Cardiac septum (tissue), 1 donor: ENCODE measurements around the gene DACT2. TPM values are rescaled to one million over a fixed set of nuclear protein-coding genes. Genes with fewer than 3 reads are reported as not detected.

Experiments used
- DNase-seq: peaks from one replicate; pipeline ENCODE4 v3.0.0-alpha.2; 2020; ENCODE audit warnings: low spot score
- intact Hi-C: fragments of 100-400 bp; cut with DNase I; formaldehyde crosslinking; loops from one replicate; pipeline ENCODE4 v1.14.0; 2022
- total RNA-seq: library from RNA; stranded (reverse); fragmentation: NEBNext Ultra II Directional; extraction: Animal tissue kit (Norgen Biotek cat#: 25700); gene quantifications from one replicate; pipeline ENCODE4 v1.2.1, GENCODE V29; 2021
- donor health status: DM: no; HTN: no; CAD: no.

Gene DACT2
- total RNA-seq, 1 donor from 2014 or later, result 0.48 TPM

DNA sequence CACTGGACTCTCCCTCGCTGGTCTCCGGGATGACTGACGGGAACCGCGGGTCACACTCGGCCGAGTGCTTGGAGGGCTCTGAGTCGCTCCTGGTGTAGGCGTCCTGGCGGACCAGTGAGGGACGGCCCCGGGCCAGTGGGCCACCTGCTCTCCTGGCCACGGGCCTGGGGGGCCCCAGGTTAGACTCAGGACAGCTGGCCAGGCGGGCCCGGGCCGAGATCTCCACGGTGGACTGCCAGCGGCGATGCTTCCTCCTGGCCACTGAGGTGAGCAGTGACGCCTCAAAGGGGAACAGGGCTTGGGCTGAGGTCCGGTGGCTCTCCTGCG, 11.9 kb downstream of the DACT2 start:
- intact Hi-C loops, result no loop called here
- no peak for DNase-seq

GRCh38 chr6:168307015-168307694, 12.4 kb downstream of the DACT2 start:
- intact Hi-C loops, result no loop called here
- DNase-seq, result no peak

- DNase-seq, result no peak
- intact Hi-C loops, result no loop called here
These were observed 13.7 kb downstream of the DACT2 start for GRCh38 chr6:168305863-168306262.

GRCh38 chr6:168305096-168305749, 14.4 kb downstream of the DACT2 start:
- intact Hi-C loops, result no loop called here

DNA sequence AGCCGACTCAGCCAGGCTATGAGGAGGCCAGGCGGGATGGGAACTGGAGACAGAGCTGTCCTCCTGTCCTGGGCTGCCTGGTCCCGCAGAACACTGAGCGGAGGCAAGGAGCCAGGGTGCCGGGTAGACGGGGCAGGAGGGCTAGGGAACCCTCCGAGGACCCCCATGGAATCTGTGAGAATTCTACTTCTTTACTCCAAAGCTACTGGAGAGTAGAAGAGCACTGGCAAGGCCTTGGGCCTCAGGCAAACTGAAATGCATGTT, 14.9 kb downstream of the DACT2 start:
- no peak for DNase-seq
- intact Hi-C loops, result no loop called here

More at GRCh38 chr6:168305096-168305749, 14.4 kb downstream of the DACT2 start:
- no peak for DNase-seq

DNA sequence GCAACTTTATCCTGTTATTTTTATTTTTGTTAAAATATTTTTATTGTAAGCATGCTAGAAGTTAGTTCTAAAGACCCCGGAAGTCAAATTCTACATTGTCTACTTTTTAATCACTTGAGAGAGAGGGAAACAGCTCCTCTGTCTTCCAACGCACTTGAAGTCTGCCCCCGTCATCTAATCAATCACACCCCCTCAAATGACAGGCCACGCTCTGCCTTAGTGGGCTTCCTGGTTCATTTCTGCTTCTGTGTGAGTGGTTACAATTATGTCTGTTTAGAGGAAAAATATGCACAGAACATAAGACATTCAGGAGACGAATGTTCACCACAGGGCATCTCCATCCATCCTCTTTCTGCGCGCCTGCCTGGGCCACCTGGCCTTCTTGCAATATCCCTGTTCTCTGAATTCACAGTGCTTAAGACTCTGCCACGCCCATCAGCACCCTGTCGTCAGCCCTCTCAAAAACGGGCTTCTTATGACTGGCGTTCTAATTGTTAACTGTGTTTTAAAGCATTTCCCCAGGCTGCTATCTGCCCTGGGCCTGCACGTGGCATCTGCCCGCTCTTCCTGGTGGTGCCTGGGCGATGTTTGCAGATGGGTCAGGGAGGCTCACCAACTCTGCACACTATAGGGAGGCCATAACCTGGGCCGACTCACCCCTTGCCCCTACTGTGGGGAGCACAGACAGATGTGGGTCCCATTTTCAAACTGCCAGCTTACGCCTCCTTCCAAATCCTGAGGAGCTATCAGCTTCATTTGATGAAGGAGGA, 15.4 kb downstream of the DACT2 start:
- intact Hi-C loops, result no loop called here
- DNase-seq, result no peak

DNA sequence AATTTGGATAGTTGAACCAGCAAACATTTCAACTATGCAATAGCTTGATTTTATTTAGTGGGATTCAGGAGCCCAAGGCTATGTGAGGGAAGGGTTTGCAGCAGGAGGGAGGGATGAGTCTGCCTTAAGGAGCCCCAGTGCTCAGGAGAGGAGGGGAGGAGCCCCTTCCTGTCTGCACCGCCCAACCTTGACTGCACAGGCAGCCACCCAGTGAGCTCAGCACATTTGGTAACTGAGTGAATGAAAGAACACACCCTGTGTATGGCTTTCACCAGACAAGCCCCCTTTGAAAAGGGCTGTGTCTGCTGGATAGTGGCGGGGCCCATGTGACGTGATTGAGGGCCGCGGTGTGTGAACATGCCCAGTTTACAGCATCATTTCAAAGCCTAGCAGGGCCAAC, 17.0 kb downstream of the DACT2 start:
- intact Hi-C loops, result no loop called here
- DNase-seq, result no peak

- intact Hi-C loops, result no loop called here
- no peak for DNase-seq
These were observed 17.8 kb downstream of the DACT2 start for GRCh38 chr6:168301648-168302398.

DNA sequence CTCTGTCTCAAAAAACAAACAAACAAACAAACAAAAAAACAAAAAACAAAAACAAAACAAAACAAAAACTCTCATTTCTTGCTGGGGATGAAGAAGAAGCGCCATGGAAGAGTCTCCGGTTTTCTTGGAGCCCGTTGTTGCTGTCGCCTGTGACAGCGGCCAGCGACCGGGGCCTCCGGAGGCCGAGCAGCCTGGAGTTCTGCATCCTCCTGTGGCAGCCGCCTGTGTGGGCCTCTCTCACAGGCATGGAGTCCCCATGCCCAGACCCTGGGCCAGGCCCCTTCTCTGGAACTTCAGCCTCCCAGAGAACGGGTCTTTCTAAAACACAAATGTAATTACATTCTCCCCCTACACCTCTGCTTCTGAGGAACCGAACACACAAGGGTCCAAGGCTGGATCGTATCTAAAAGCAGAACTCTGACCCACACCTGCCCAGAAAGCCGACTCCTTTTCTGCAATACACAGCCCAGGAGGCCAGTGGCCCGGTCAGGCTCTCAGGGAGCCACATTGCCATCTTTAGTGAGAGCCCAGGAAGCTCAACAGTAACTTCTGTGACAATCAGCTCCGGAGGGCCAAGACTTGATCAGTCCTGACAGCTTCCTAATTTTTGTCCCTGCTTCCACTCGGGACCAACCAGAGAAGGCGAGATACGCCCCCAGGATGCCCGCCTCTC, 18.5 kb downstream of the DACT2 start:
- no peak for DNase-seq
- intact Hi-C loops, result no loop called here

DNA sequence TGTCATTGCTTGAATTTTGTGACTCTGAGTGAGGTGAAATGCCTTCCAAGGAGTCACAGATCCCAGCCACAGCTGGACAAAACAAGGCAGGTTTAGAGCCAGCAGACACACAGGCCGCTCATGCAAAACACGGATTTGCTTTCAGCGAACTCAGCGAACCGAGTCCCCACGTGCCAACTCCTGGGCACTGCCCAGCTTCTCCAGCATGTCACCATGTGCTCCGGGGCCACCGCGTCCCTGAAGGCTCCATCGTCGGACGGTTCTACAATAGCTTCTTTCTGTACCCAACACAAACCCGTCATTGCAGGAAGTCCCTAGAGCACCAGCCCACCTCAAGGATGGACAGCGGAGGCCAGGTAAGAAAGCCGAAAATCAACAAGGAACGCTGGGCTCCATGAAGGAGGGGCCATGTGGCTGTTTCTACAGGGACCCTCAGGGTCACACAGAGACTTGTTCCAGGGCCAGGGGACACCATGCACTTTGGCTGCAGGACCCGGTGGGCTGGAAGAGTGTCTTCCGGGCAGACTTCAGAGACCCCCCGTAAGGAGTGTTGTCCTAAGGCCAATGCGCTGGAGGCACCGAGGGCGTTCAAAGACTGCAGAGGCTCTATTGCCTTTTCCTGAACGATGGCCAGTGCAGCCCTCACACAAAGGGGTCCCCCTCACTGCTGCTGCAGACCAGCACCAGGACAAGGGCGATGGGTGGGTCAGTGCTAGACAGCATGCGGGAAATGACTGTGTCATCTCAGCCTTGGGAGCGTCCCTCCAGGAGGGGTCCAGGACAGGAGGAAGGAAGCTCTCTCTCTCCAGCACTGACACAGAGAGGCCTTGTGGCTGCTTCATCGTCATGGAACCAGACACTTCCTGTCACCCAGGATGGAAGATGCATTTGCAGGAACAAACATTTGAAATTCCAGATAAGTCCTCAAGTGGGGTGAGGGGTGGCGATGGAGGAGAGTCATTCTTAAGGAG, 19.8 kb downstream of the DACT2 start:
- DNase-seq, result no peak
- intact Hi-C loops, result no loop called here

GRCh38 chr6:168297643-168298042, 21.9 kb downstream of the DACT2 start:
- DNase-seq, result peak; percentile 12
- intact Hi-C loops, result no loop called here

GRCh38 chr6:168294901-168295300, 24.7 kb downstream of the DACT2 start:
- peak; percentile 31 for DNase-seq
- intact Hi-C loops, result no loop called here

DNA sequence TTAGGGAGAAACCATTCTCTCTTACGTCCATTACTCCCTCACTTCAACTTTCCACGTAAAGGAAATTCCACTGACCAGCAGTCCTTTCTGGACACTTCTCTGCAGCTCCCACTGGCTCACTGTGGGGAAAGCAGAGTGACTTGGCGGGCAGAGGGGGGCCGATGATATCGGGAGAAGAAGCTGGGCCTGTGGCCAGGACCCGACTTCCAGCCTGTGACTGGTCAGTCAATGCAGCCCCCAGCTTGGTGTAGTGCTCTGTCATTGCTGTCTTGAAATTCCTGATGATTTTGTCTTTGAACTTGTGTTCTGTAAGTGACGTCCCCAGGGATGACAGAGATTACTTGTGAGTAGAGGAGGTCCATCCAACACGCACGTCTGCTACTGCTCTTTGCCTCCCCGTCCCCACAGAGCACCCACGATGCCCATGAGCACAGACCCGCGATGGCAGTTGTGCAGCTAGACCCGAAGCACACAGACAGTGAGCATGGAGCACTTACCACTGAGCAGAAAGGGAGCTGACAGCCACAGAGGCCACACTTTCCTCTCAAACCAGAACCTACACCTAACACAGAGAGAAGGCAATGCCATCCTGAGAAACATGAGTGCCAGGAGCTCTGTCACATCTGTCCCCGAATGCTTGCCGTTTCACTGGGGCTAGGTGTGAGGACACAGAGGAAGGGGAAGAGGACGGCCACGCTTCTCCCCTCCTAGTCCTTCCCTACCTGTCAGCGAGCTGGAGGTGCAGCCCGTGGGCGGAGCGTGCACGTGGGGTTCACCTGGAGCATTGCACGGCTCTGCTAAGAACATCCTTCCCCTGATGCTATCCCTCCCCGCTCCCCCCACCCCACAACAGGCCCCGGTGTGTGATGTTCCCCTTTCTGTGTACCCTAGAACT, 25.7 kb downstream of the DACT2 start:
- DNase-seq, result peak; percentile 66
- intact Hi-C loops, result no loop called here

DNA sequence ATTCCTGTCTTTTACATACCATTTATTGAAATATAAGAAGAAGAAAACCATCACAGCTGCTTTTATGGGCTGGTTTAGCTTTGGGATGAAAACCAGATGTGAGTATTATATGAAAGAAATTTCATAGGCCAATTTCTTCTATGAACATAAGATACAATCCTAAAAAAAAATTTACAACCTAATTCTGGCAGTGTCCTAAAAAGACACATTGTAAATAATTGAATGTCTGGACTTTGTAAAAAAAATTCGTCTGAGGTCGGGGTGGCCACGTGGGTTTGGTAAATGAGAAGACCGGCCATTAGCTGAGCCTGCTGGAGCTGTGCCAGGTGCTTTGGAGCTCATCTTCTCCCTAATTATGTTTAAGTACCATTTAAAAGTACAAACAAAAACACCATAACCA, 26.8 kb downstream of the DACT2 start:
- intact Hi-C loops, result no loop called here

GRCh38 chr6:168291450-168291849, 28.1 kb downstream of the DACT2 start:
- DNase-seq, result no peak
- intact Hi-C loops, result no loop called here

More for the DNA sequence above, 26.8 kb downstream of the DACT2 start:
- no peak for DNase-seq

GRCh38 chr6:168290095-168290494, 29.5 kb downstream of the DACT2 start:
- peak; percentile 43 for DNase-seq

GRCh38 chr6:168289571-168289962, 30.0 kb downstream of the DACT2 start:
- intact Hi-C loops, result no loop called here

More at GRCh38 chr6:168290095-168290494, 29.5 kb downstream of the DACT2 start:
- intact Hi-C loops, result no loop called here

More at GRCh38 chr6:168289571-168289962, 30.0 kb downstream of the DACT2 start:
- no peak for DNase-seq
